CD4-positive, alpha-beta T cell treated with Interleukin-10 for 1 hour (primary cell): ENCODE measurements around the gene PMEPA1.
"Not testable (repeated sequence)": the region's sequence is repeated elsewhere in the genome, so short reads cannot be mapped to it uniquely, and the experiment has no call there.

Experiments
- DNase-seq: peaks from one replicate; pipeline ENCODE4 v3.0.0-alpha.2; 2020

Gene PMEPA1

GRCh38 chr20:57647933-57648785 is 61.7 kb downstream of the PMEPA1 start:
- DNase-seq = no peak

DNA sequence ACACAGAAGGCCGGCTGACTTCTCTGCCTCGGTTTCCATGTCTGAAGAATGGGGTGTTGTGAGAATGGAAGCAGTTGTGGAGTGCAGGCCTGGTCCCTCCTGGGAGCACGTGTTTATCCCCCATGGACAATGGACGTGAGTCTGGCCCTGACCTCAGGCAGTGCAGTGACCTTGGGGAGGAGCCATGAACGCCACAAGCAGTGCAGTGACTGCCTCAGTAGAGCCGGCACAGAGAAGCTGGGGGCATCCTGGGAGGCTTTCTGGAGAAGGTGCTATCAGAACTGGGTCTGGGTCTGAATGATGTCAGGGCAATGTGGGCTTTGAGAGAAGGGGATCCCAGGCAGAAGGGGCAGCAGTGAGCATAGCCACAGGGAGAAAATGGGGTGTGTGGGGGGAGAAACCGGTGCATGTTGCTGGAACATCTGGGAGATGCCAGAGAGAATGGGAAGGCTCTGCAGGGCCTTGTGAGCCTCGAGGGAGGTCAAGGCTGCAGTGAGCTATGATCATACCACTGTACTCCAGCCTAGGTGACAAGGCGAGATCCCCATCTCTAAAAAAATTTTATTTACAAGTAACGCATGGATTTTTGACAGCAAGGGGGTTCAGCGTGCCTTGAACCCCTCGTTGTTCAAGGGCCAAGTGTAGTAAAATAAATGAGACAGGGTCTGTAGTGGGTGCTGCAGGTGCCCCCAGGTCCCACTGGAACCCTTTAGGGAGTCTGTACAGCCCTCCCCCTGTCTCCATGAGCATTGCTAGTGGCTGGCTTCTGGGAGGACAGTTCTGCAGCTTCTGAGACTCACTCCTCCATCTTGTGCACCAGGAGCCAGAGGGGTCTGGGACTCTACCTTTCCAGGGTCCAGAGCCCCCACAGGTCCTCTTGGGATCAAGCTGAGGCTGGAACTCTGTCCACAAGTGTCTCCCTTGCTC is 62.5 kb downstream of the PMEPA1 start:
- DNase-seq = no peak

DNA sequence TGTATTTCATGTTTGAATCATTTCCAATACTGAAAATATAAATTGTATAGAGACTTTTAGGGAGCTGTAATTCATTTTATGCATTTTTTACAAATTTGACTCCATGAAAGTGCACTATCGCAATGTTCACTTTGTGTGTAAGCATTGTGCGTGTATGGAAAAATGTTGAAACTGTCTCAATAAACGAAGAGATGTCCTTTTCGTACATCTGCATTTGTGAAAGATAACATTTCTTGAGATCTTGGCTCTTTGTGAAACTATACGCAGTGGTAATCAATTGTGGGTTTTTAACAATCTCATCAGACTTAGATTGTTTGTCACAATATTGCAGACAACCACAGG is 70.9 kb downstream of the PMEPA1 start:
- no peak for DNase-seq

DNA sequence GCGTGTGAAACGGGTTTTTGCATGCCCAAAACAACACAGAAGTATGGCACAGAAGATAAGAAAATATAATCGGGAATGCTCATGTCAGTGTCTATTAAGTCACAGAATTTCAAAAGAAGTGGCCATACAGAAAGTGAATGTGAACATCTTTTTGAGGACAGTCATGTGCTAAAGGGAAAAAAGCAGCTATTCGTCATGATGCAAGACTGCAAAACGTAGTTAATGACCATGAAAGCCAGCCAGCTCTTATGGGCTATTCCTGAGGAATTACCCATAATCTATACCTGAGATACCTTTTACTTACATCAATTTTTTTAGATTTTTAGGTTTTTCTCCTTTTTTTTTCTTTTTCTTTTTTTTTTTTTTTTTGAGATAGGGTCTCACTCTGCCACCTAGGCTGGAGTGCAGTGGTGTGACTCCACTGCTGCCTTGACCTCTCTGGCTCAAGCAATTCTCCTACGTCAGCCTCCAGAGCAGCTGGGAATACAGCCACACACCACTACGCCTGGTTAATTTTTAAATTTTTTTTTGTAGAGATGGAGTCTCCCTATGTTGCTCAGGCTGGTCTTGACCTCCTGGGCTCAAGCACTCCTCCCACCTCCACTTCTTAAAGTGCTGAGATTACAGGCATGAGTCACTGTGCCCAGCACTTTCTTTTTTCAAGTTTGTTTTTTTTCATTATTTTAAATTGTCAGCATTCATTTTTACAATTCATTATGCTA is 71.5 kb downstream of the PMEPA1 start:
- DNase-seq = no peak

DNA sequence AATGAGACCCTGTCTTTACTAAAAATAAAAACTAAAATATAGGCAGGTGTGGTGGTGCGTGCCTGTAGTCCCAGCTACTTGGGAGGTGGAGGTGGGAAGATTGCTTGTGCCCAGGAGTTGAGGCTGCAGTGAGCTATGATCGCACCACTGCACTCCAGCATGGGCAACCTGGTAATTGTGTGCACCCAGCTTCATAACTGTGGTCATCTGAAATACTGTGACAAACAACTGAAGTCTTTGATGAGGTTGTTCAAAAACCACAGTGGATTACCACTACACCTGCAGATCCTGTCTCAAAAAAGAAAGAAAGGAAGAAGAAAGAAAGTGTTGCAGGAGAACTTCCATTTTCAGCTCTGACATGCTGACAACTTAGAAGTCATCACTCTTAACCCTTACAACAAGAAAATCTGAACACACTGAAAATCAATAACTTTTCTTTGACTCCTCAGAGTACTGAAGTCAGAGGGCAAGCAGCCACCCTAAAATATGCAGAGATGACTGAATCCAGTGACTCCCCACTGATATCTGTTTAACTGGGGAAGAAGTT is 75.8 kb downstream of the PMEPA1 start:
- peak; percentile 51 for DNase-seq

- no peak for DNase-seq
Measured at GRCh38 chr20:57632286-57632685, 77.5 kb downstream of the PMEPA1 start.

DNA sequence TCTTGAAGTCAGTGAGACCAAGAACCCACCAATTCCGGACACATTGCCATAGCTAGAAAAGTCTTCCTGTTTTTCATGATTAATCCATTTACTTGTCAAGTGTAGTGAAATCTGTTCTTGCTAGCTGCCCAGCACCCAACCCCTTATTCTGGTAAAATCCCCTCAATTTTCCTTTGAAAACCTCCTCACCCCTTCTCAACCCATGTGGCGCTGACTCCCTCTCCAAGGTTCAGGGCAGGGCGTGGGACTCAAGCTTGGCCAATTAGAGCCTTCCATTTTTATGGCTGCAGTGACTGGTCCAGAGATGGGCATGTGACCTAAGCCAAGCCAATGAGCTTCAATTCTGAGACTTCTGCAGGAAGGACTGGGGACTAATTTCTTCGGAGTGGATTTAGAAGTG is 79.8 kb downstream of the PMEPA1 start:
- DNase-seq = peak; percentile 38

DNA sequence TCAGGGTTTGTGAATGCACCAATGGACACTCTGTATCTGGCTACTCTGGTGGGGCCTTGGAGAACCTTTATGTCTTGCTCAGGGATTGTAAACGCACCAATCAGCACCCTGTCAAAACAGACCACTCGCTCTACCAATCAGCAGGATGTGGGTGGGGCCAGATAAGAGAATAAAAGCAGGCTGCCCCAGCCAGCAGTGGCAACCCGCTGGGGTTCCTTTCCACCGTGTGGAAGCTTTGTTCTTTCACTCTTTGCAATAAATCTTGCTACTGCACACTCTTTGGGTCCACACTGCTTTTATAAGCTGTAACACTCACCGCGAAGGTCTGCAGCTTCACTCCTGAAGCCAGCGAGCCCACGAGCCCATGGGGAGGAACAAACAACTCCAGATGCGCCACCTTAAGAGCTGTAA is 80.3 kb downstream of the PMEPA1 start:
- DNase-seq = peak; percentile 44

DNA sequence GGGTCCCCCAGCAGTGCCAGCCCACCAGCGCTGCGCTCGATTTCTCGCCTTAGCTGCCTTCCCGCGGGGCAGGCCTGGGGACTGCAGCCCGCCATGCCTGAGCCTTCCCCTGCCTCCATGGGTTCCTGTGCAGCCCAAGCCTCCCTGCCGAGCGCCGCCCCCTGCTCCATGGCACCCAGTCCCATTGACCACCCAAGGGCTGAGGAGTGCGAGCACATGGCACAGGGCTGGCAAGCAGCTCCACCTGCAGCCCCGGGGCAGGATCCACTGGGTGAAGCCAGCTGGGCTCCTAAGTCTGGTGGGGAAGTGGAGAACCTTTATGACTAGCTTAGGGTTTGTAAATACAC is 80.9 kb downstream of the PMEPA1 start:
- DNase-seq = not testable (repeated sequence)

- peak; percentile 77 for DNase-seq
Measured at GRCh38 chr20:57628047-57628961, 81.5 kb downstream of the PMEPA1 start.

- no peak for DNase-seq
Measured at GRCh38 chr20:57627339-57627738, 82.5 kb downstream of the PMEPA1 start.

GRCh38 chr20:57625978-57626377 is 83.8 kb downstream of the PMEPA1 start:
- no peak for DNase-seq

DNA sequence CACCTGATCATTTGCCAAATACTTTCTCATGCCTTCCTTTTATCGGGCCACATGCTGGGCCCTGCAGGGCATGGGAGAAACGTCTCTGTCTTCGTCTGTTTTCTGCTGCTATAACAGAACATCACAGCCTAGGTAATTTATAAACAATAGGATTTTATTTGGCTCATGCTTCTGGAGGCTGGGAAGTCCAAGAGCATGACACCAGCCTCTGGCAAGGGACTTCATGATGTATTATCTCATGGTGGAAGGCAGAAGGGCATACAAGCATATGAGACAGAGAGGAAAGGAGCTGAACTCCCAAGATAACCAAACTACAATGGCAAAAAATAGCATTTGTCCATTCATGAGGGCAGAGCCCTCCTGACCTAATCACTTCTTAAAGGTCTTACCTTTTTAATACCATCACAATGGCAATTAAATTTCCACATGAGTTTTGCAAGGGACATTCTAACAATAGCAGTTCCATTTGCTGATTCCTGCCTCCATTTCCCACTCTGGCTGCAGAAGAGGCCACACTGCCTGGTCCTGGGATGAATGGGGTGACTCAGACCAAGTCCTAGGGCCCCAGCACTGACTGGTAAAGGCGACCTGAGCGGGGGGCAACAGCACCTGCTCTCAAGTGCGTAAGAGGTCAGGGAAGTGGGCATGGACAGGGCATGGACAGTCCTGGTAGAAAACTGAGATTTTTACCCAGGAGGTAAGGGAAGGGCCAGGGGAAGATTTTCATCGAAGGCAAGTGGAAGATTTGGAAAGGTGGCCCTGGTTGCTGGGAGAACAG is 84.4 kb downstream of the PMEPA1 start:
- no peak for DNase-seq

- no peak for DNase-seq
Measured at GRCh38 chr20:57624124-57624523, 85.7 kb downstream of the PMEPA1 start.

DNA sequence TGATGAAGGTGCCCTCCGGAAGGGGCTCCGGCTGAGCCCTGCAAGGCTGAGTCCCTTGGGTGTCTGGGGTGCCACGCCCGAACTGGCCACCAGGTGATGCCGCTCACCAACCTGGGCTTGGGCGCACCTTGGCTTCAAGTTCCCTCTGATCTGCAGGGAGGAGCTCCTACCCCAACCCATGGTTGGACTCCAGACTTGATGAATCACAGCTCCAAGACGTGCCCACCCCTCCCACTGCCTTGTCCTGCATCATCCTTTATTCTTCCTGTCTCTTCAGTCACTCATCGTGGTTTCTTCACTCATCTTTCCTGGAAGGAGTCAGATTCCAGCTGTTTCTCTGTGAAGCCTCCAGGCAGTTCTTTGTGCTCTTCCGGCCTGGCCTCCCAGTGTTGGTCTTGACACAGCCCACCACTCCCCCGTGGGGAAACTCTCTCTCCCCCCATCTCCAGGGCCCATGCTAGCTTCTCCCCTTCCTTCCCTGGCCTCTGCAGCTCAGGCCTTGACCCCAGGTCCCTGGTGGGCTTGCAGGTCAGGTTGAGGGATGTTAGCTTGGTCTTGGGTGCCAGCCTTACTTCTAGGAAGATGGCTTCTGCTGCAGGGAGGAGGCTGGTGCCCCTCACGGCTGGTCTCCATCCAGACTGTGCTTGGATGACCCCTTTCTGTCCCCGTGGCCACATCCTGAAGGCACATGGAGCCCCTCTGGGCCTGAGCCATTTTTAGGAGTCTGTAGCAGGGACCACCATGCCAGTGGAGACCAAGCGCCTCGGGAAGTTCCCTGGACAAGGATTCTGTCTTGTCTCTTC is 87.0 kb downstream of the PMEPA1 start:
- peak; percentile 78 for DNase-seq

- DNase-seq = no peak
Measured at GRCh38 chr20:57622201-57622570, 87.6 kb downstream of the PMEPA1 start.

DNA sequence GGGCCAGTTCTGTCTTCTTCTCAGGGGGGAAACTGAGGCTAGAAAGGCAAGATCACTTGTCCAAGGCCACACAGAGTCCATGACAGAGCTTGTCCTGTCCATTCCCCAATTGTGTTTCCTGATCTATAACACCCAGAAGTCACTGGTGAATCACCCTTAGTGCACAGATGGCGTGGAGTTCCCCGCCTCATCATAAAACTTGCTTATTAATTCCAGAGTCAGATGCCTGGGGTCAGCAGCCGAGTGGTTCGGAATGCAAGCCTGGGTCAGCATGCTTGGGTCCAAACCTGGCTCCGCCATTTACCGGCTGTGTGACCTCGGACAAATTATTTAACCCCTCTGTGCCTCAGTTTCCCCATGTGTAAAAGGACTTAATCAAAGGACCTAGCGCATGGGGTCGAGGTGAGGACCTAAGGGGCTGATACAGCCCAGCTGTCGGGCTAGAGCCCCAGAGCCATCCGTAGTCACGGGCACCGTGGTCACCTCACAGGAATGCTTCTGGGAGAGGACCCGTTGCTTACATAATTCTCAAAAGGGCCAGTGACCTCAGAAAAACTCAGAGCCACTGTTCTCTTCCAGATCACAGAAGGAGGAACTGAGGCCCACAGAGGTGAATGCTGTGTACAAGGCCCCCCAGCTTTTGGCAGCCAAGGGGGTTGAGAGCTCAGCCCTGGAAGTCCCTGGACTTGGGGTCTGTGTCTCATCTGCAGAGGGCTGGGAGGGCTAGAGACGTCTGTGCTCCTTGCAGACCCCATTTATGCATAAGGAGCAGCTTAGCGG is 88.2 kb downstream of the PMEPA1 start:
- no peak for DNase-seq

DNA sequence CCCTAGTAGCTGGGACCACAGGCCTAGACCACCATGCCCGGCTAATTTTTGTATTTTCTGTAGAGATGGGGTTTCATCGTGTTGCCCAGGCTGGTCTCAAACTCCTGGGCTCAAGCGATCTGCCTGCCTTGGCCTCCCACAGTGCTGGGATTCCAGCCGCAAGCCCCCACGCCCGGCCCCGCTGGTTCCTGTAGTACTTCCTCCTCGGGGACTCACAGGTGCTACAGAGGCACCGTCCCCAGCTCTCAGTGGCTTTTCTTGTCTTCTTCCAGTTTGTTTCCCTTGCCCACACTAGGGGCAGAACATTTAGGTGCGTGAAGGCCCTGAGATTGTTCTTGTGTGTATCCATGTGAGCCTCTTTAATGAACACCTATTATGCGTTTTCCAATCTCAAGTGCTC is 88.8 kb downstream of the PMEPA1 start:
- peak; percentile 16 for DNase-seq

DNA sequence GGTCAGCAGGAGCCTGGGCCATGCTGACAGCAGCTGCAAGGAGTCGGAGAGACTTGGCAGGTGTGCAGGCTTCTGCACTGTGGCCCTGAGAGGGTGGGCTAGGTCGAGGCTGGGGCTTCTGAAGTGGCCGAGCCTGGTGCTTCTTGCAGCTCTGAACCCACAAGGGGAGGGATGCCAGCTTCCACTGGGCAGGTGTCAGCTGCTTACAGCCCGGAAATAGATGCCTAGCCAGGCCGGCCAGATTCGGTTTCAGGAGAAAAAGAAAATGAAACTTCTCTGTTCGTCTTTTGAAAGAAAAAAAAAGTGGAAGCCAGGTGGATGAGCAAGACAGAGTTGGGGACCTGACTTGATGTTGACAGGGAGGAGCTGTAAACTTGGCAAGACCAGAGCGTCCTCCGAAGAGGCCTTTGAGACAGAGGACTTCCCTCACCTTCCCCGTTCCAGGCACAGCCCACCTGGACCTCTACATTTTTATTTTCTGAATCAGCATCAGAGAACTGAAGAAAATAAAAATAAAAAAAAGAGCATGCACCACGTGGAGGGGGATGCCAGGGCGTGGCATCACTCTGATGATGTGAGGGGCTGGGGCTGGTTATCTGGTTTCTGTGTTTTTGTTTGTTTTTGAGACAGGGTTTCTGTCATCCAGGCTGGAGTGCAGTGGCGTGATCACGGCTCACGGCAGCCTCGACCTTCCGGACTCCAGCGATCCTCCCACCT is 89.4 kb downstream of the PMEPA1 start, which contains the start of gene ZBP1:
Gene ZBP1 (minus strand): TSS at position 153 of the 717 bp plus-strand sequence. CDS start 131 bp downstream, at position 22.
- DNase-seq = peak; percentile 73
